Forelimb muscle (tissue), 1 donor: ENCODE measurements around the gene GSK3B. TPM values are rescaled to one million over a fixed set of nuclear protein-coding genes. Genes with fewer than 3 reads are reported as not detected.
A peak's percentile ranks its signal among the peaks of the same experiment; 100 is the strongest.

Source experiments
- DNase-seq: peaks from one replicate; pipeline ENCODE4 v3.0.0-alpha.2; 2013; ENCODE audit warnings: low read depth
- polyA plus RNA-seq: library from polyadenylated mRNA; unstranded; fragments of 120-200 nt; gene quantifications from one replicate; pipeline ENCODE4 v1.2.1, GENCODE V29; 2013; ENCODE audit not compliant: insufficient read length

The GSK3B gene
- polyA plus RNA-seq, 1 donor: 26.5 TPM

DNA sequence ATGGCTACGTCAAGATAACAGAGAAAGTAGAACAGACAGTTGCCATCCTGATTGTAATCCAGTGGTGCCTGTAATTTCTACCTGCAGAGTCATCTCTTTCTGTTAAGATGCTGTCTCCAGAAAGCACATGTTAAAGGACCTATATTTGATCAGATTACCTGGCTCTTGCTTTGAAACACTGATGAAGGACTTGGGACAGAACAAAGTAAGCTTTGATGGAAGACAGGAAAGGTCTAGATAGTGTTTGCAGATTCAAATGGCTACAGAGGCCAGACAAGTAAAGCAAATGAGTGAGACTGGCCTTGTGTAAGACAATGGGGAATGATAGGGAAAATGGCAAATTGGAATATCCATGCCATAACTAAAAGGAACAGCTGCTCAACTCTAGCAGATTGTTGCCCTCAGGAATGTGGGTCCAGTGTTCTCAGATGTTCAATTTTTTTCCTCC is 1.8 kb upstream of the GSK3B start:
- no peak for DNase-seq

- peak; percentile 66 for DNase-seq
Measured at GRCh38 chr3:120095226-120095978, 1.2 kb upstream of the GSK3B start.

- peak; percentile 100 for DNase-seq
Measured at GRCh38 chr3:120094776-120095225, 554 bp upstream of the GSK3B start.

- no peak for DNase-seq
Measured at GRCh38 chr3:120093119-120093910, 932 bp downstream of the GSK3B start.

GRCh38 chr3:120092474-120092873 is 1.8 kb downstream of the GSK3B start:
- DNase-seq: no peak

DNA sequence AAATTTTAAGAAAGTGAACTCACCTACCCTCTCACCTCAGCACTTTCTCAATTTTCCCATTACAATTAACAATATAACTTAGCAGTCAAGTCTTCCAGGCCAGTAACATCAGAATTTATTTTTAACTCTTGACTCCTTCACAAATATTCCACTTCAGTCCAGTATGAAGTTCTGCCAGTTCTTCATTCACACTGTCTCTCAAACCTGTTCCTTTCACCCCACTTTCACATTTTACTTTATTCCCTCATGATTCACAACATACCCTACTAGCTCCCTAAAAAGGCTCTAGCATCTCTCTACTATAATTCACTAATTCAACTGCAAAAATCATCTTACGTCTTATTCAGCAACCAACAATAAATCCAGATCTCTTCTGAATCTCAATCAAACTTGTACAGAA is 3.8 kb downstream of the GSK3B start:
- DNase-seq: no peak

DNA sequence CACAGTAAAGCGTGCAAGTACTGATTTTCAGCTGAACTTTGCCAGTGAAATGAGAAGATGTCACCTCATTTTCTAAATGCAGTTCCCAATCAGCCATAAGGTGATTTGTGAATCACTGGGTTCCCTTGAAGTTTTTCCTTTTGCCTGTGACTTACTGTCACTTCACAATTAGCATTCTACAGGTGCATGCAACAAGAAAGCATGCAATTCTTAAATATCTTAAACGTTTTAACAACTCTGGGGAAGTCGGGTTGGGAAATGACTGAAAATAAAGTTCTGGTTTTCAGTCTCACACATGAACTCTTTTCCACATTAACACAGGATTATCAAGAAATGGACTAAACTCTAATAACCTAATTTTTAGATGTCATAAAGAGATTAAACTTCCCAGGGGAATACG is 5.2 kb downstream of the GSK3B start:
- no peak for DNase-seq

- no peak for DNase-seq
Measured at GRCh38 chr3:120088622-120089021, 5.6 kb downstream of the GSK3B start.

DNA sequence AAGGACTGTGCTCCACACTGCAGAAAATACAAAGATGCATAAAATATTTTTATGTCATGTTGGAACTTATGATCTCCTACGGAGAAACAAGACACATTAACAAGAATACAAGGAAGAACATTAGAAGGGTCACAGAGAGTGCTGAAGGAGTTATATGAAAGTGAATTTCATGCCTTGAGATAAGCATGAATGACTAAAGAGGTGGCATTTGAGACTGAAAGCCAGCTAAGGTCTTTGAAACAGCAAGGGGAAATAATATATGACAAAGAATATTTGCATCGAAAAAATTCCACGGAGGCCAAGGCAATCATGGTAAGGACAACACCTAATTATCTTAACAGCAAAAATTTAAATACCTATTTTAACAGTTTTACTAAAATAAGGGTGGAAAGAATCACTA is 12.5 kb downstream of the GSK3B start:
- no peak for DNase-seq

DNA sequence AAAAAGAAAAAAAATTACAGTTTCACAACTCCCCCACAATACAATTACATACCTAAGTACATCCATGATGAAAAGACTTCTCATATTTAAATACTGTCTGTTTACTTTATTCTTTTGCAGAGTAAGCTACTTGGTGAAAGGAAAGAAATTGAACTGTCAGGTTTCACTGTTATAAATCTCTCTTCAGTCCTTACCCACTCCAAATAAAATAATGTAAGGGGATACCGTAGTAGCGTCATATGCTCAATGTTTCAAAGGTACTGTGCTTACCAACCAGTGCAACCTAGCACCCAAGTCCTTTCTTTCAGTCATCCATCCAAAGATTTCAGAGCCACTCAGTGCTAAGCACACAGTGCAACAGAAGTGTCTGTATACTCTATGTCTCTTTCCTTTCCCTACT is 13.4 kb downstream of the GSK3B start:
- DNase-seq: no peak

GRCh38 chr3:120077731-120078130 is 16.5 kb downstream of the GSK3B start:
- DNase-seq: no peak

DNA sequence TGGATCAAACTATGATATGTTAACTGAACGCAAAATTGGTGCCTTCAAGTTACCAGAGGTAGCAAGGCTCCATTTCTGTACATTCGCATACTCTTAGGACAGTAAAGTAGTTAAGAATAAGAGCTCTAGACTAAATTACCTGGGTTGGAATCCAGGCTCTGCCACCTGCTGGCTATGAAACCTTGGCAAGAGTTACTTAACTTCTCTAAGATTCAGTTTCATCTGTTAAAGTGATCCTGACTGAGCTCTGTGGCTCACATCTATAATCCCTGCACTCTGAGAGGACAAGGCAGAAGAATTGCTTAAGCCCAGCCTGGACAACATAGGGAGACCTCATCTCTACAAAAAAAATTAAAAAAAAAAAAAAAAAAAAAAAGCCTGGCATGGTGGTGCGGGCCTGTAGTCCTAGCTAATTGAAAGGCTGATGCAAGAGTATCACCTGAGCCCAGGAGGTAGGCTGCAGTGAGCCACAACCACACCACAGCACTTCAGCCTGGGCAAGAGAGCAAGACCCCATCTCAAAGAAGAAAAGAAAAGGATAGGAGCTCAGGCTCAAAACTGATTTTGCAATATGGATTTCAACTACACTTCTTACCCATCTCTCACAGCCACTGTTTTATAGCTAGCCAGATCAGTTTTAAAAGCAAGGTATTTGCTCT is 21.3 kb downstream of the GSK3B start:
- no peak for DNase-seq

GRCh38 chr3:120071259-120071658 is 23.0 kb downstream of the GSK3B start:
- no peak for DNase-seq

DNA sequence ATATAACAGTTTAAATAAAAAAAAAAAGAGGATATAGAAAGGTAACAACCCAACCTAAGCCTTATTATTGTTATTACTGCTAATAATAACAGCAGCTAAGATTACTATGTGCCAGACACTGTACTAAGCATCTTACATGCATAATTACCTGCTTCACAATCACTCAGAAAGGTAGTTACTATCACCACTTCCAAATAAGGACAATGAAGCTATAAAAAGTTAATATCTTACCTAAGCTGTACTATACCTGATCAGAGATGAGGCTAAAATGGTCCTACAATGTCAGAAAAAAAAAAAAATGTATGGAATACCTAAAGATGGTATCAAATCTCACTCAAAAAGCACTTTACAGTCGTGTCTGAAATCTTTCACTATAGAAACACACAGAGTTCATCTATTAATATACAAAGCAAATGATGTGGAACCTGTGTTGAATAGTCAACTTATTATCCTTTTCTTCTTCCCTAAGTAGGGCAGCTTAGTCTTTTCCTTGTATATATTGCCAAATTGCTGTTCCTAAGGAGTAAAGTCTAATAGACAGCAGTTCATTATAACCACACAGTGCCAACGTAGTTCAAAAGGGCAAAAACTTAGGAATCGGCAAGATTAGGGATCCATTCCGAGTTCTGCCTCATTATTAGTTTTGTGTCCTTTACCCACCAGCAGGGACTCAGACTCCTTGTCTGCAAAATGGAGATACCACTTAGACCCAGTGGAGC is 23.8 kb downstream of the GSK3B start:
- DNase-seq: no peak

DNA sequence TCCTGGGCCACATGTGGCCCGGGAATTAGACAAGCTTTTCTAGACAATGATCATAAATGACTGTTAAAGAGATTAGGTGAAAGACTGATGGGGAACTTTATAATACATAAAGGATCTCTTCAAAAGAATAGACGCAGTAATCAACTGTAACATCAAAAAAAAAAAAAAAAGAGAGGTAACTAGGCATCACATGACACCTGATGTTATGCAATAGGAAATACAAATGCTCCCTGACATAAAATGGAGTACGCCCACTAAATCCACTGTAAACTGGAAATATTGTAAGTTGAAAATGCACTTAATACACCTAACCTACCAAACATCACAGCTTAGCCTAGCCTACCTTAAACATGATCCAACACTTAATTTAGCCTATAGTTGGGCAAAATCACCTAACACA is 27.2 kb downstream of the GSK3B start:
- DNase-seq: no peak

DNA sequence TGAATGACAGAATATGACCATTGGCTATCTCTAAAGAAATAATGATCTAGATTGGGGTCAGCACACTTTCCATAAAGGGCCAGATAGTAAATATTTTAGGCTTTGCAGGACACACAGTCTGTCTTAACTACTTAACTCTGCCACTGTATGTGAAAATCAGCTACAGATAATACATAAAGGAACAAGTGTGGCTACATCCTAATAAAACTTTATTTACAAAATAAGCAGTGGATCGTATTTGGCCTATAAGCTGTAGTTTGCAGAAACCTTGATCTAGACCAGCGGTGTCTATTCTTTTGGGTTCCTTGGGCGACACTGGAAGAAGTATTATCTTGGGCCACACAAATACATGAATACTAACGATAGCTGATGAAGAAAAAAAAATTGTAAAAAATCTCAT is 27.6 kb downstream of the GSK3B start:
- no peak for DNase-seq

GRCh38 chr3:120064641-120065040 is 29.6 kb downstream of the GSK3B start:
- DNase-seq: no peak

DNA sequence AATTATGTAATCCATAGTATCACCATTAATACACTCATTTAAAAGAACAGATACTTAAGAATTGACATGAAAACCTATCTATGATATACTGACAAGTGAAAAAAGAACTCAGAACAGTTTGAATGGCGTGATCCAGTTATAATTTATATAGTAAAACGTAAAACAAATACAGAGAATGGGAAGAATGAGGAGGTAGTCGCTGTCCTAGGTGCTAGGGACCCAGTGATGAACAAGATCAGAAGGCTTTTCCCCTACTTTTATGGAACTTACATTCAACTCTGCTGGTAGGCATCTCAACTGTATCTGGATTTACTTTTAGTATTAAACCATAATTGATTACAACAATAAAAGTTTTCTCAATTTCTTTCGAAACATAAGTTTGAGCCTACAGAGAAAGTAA is 31.8 kb downstream of the GSK3B start:
- no peak for DNase-seq

DNA sequence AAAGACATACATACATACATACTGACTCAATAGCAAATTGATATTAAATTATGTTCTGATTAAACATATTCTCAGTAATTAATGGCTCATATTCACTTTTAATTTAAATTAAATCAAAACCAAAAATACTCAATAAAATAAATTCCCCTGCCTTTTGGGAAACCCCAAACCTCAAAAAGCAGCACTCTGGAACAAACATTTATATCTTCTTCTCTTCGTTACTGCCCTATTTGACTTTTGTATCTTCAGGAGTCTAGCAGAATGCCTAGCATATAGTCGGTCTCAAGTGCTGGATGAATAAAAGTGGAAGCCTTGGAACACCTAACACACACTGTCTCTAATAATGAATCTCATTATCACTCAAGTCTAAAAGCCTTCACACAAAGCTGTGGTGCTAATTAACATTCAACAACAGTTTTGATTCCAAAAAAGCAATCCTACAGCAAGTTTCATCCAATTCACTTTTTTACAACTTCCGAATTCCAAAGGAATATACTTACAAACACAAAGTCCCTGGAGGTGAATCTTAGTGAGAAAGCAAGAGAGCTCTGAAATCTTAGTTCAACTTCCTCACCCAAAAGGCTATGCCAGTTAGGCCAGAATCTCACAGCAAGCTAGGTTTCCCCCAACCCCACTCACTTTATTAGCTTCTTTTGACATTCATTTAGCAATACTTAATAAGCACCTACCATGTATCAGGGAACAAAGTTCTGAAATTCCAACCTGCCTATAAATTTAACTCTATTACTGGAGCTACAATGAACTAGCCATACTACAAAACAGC is 35.0 kb downstream of the GSK3B start:
- no peak for DNase-seq

DNA sequence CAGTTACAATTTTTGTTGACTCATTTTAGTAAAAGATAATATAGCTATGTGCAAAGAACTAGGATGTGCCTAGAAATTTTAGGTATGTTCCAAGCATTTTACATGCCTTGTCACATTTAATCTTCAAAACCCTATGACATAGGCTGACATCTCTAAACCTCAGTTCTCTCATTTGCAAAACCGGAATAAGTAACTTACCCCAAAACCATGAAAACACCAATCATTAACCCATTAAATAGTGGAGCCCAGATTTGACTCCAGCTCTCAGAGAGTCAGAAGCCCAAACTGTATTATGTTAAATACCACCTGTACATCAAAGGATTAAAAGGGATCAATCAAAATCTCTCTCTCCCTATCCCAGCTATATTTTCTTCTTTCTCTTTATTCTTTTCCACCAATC is 36.6 kb downstream of the GSK3B start:
- no peak for DNase-seq

- no peak for DNase-seq
Measured at GRCh38 chr3:120057029-120057428, 37.2 kb downstream of the GSK3B start.
